Tibial nerve (tissue), 4 donors: ENCODE data around the gene ANO5. TPM values are rescaled to one million over a fixed set of nuclear protein-coding genes. Genes with fewer than 3 reads are reported as not detected.
A peak's percentile ranks its signal among the peaks of the same experiment; 100 is the strongest.

Experiments
- DNase-seq, 2 donors: peaks; one replicate each; pipeline ENCODE4 v3.0.0-alpha.2; 2019; ENCODE audit warnings: low spot score in 2 of 2
- H3K27ac ChIP-seq, 4 donors: fragments of 200-600 bp; sonication (generic) in 3 of 4; one replicate each; pipeline ENCODE4 v1.5.1; 2017 to 2019; ENCODE audit warnings: mild to moderate bottlenecking in 1 of 4
- H3K27me3 ChIP-seq, 2 donors: fragments of 200-600 bp; sonication (generic) in 1 of 2; one replicate each; pipeline versions ENCODE4 v1.5.1 to v1.6.0; 2017 to 2019
- H3K36me3 ChIP-seq, 3 donors: fragments of 200-600 bp; sonication (generic); one replicate each; pipeline ENCODE4 v1.5.1; 2018 to 2019
- H3K4me1 ChIP-seq, 4 donors: fragments of 200-600 bp; sonication (generic) in 3 of 4; one replicate each; pipeline ENCODE4 v1.5.1; 2017 to 2019
- H3K4me3 ChIP-seq, 4 donors: fragments of 200-600 bp; sonication (generic) in 3 of 4; one replicate each; pipeline ENCODE4 v1.5.1; 2017 to 2019; ENCODE audit warnings: mild to moderate bottlenecking in 1 of 4, moderate library complexity in 1 of 4
- H3K9me3 ChIP-seq, 4 donors: fragments of 200-600 bp; sonication (generic) in 3 of 4; one replicate each; pipeline ENCODE4 v1.5.1; 2017 to 2019
- EP300 ChIP-seq, 2 donors: sonication (generic); formaldehyde crosslinking; IDR thresholded peaks; one replicate each; pipeline ENCODE4 v1.6.1; 2017; ENCODE audit warnings: antibody characterized with exemption in 2 of 2, mild to moderate bottlenecking in 1 of 2
- POLR2A ChIP-seq, 2 donors: fragments of 450-650 bp; IDR thresholded peaks; one replicate each; pipeline ENCODE4 v1.6.1; 2017; ENCODE audit warnings: antibody characterized with exemption in 2 of 2, mild to moderate bottlenecking in 2 of 2, moderate library complexity in 2 of 2
- WGBS, 2 donors: methylation state at CpG; one replicate each; pipeline ENCODE4 v1.1.5; 2018; 5-methylcytosine and 5-hydroxymethylcytosine counted together
- total RNA-seq, 4 donors: library from RNA; depleted of rRNA; stranded (reverse); fragments of >200 nt; gene quantifications; one replicate each; pipeline ENCODE4 v1.1.0, GENCODE V29; 2016
- TF ChIP-seq, protein P1 (sequence below), 5 experiments: fragments of 200-600 bp in 3 of 5; fragments of 450-650 bp in 2 of 5; sonication (generic) in 3 of 5; IDR thresholded peaks; one replicate each; pipeline ENCODE4 v1.5.1; 2016 to 2019; ENCODE audit warnings: antibody characterized with exemption in 5 of 5, mild to moderate bottlenecking in 3 of 5, moderate library complexity in 2 of 5

ANO5 gene
- total RNA-seq, 4 donors from 2014 or later = 0.90 to 5.1 (median 1.1) TPM

DNA sequence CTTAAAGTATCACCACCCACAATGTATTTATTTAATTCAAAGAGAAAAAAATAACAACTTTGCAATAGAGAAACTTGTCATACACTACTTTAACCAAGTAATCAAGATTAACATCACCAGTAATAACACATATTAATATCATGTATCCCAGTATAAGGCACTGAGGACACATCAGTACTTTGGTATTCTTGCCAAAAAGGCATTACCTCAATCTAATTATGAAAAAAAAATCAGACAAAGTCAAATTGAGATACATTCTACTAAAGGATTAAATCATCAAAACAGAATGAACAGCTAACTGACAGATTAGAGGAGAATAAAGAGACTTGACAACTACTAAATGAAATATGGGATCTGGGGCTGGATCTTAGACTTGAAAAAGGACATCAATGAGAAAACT lies 109.5 kb downstream of the ANO5 start:
- no peaks in the 10 kb centered on the region for H3K4me1 ChIP-seq
- H3K27ac ChIP-seq = no peak overlapping the region
- no peak overlapping the region for H3K4me3 ChIP-seq
- DNase-seq = no peak
- H3K9me3 ChIP-seq = no peaks in the 10 kb centered on the region
- H3K27me3 ChIP-seq = no peaks in the 10 kb centered on the region
- no peak for TF ChIP-seq EP300 (IDR thresholded peaks at IDR 0.05)
- TF ChIP-seq POLR2A (IDR thresholded peaks at IDR 0.05) = no peak
- TF ChIP-seq, protein P1, sequence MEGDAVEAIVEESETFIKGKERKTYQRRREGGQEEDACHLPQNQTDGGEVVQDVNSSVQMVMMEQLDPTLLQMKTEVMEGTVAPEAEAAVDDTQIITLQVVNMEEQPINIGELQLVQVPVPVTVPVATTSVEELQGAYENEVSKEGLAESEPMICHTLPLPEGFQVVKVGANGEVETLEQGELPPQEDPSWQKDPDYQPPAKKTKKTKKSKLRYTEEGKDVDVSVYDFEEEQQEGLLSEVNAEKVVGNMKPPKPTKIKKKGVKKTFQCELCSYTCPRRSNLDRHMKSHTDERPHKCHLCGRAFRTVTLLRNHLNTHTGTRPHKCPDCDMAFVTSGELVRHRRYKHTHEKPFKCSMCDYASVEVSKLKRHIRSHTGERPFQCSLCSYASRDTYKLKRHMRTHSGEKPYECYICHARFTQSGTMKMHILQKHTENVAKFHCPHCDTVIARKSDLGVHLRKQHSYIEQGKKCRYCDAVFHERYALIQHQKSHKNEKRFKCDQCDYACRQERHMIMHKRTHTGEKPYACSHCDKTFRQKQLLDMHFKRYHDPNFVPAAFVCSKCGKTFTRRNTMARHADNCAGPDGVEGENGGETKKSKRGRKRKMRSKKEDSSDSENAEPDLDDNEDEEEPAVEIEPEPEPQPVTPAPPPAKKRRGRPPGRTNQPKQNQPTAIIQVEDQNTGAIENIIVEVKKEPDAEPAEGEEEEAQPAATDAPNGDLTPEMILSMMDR (IDR thresholded peaks at IDR 0.05) = no peak
- H3K36me3 ChIP-seq = no peaks in the 10 kb centered on the region

GRCh38 chr11:22304337-22304961 lies 111.6 kb downstream of the ANO5 start:
- DNase-seq = no peak
- Histone ChIP-seq H3K9me3 (no peaks in the 10 kb centered on the region), H3K27me3 (no peaks in the 10 kb centered on the region), H3K4me1 (no peaks in the 10 kb centered on the region), H3K4me3 (no peak overlapping the region), H3K36me3 (no peaks in the 10 kb centered on the region), H3K27ac (no peak overlapping the region)
- TF ChIP-seq, protein P1 (IDR thresholded peaks at IDR 0.05) = peak; percentile 38 to 62 (median 52)
- TF ChIP-seq POLR2A (IDR thresholded peaks at IDR 0.05) = no peak
- WGBS, 2 donors = 46 to 49% methylated on average over 5 of the region's 5 CpGs

- TF ChIP-seq POLR2A (IDR thresholded peaks at IDR 0.05) (no peak), EP300 (IDR thresholded peaks at IDR 0.05) (no peak)
- TF ChIP-seq, protein P1 (IDR thresholded peaks at IDR 0.05) = no peak
These were observed 124.8 kb downstream of the ANO5 start for GRCh38 chr11:22317656-22318055.

GRCh38 chr11:22331771-22332170 lies 138.9 kb downstream of the ANO5 start:
- no peak for TF ChIP-seq EP300 (IDR thresholded peaks at IDR 0.05)
- no peak for TF ChIP-seq POLR2A (IDR thresholded peaks at IDR 0.05)
- TF ChIP-seq, protein P1 (IDR thresholded peaks at IDR 0.05) = no peak
- Histone ChIP-seq H3K9me3 (no peaks in the 10 kb centered on the region), H3K27me3 (no peaks in the 10 kb centered on the region), H3K27ac (no peak overlapping the region), H3K4me1 (no peaks in the 10 kb centered on the region), H3K36me3 (no peaks in the 10 kb centered on the region), H3K4me3 (no peak overlapping the region)
- DNase-seq = no peak
- WGBS, 2 donors = 68 to 77% methylated on average over 4 of the region's 4 CpGs

More at GRCh38 chr11:22317656-22318055, 124.8 kb downstream of the ANO5 start:
- no peaks in the 10 kb centered on the region for H3K9me3 ChIP-seq
- no peaks in the 10 kb centered on the region for H3K36me3 ChIP-seq
- H3K27me3 ChIP-seq = no peaks in the 10 kb centered on the region
- 85 to 86% methylated on average over 15 of the region's 15 CpGs for WGBS, 2 donors
- no peak overlapping the region for H3K27ac ChIP-seq
- DNase-seq = no peak
- no peak overlapping the region for H3K4me3 ChIP-seq
- no peaks in the 10 kb centered on the region for H3K4me1 ChIP-seq

Other genes with a start within 250 kb of the ANO5 start
- not detected for gene SLC17A6, start 145.3 kb downstream of the ANO5 start, total RNA-seq